ENCODE measurements around the gene MAP2K4.

The MAP2K4 gene

DNA sequence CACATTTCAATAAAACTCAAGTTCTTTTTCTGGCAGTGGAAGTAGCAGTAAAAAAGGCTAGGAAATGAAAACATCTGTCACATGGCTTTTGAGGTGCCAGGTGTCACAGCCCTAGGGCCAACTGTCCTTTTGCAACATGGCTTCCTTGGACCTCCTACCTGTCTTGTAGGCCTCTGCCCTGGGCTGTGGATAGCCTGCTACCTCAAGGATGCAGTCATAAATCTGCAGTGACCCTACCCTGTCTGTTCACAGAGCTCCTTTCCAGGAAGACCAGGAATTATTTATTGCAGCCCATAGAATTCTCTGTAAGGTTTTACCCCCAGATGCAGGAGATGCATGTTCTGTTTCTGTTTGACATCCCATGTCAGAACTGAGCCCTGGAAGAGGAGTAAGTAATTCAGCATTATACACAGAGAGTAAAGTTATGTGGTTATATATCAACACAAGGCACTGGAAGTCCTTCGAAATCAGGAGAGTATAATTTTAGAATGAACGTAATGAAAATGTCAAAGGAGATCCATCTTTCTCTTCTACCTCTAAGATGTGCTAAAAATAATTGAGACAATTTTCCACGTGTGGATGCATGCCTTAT, 172.6 kb downstream of the MAP2K4 start:
- TF ChIP-seq, protein P1, sequence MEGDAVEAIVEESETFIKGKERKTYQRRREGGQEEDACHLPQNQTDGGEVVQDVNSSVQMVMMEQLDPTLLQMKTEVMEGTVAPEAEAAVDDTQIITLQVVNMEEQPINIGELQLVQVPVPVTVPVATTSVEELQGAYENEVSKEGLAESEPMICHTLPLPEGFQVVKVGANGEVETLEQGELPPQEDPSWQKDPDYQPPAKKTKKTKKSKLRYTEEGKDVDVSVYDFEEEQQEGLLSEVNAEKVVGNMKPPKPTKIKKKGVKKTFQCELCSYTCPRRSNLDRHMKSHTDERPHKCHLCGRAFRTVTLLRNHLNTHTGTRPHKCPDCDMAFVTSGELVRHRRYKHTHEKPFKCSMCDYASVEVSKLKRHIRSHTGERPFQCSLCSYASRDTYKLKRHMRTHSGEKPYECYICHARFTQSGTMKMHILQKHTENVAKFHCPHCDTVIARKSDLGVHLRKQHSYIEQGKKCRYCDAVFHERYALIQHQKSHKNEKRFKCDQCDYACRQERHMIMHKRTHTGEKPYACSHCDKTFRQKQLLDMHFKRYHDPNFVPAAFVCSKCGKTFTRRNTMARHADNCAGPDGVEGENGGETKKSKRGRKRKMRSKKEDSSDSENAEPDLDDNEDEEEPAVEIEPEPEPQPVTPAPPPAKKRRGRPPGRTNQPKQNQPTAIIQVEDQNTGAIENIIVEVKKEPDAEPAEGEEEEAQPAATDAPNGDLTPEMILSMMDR (IDR thresholded peaks at IDR 0.05; ENCODE audit: low read depth, low read length, poor library complexity, severe bottlenecking) = no peak
- no peak for TF ChIP-seq EZH2phosphoT487 (IDR thresholded peaks at IDR 0.05; ENCODE audit: borderline replicate concordance, low read length)
- Histone ChIP-seq H3K4me3 (ENCODE audit: low read length) (no peak overlapping the region), H3K79me2 (ENCODE audit: control insufficient read depth, low read length) (no peaks in the 10 kb centered on the region), H3K27ac (ENCODE audit: low read depth, low read length) (no peak overlapping the region), H3K9me2 (replicated peaks; ENCODE audit: control insufficient read depth, low read length) (no peaks in the 10 kb centered on the region), H3K4me1 (ENCODE audit: control insufficient read depth, low read length) (no peaks in the 10 kb centered on the region), H3K9me3 (ENCODE audit: control insufficient read depth, insufficient read depth, low read length) (no peaks in the 10 kb centered on the region), H3F3A (ENCODE audit: control insufficient read depth, insufficient read depth) (no peaks in the 10 kb centered on the region), H3K4me2 (ENCODE audit: low read length) (no peak overlapping the region), H4K20me1 (ENCODE audit: control insufficient read depth, insufficient read depth, low read depth, low read length) (no peaks in the 10 kb centered on the region), H3K36me3 (ENCODE audit: control insufficient read depth, low read length) (no peaks in the 10 kb centered on the region), H3K27me3 (ENCODE audit: control insufficient read depth, low read length) (no peaks in the 10 kb centered on the region)
